Left cardiac atrium (tissue), 4 donors: ENCODE data around the gene SLC39A8. TPM values are rescaled to one million over a fixed set of nuclear protein-coding genes. Genes with fewer than 3 reads are reported as not detected.
"Not testable (repeated sequence)": the region's sequence is repeated elsewhere in the genome, so short reads cannot be mapped to it uniquely, and the experiment has no call there.

Experiments used
- ATAC-seq, 2 donors: fragments of 200-7000 bp; cut with Tn5 transposase; one replicate each; pipeline ENCODE4 v1.9.1; 2020; ENCODE audit warnings: mild to moderate bottlenecking in 2 of 2, moderate library complexity in 2 of 2
- DNase-seq: peaks from one replicate; pipeline ENCODE4 v3.0.0-alpha.2; 2020
- intact Hi-C, 2 donors: fragments of 100-400 bp; cut with DNase I; formaldehyde crosslinking; loops; one replicate each; pipeline versions ENCODE4 v1.14.1 to v1.15.1; 2022 to 2023
- total RNA-seq, 2 donors: library from RNA; stranded (reverse); fragmentation: NEBNext Ultra II Directional; extraction: Animal tissue kit (Norgen Biotek cat#: 25700); gene quantifications; one replicate each; pipeline ENCODE4 v1.2.1, GENCODE V29; 2021
- donor health status: DM: no; HTN: yes; CAD: no.
- donor health status: DM: no; HTN: yes; CAD: no; lungs with severe emphysema.
- donor health status: DM: yes; HTN: yes; CAD: no.
- donor health status: Dilated cardiomyopathy.

Gene SLC39A8
- total RNA-seq, 2 donors from 2014 or later = 42.4 to 66.6 TPM

GRCh38 chr4:102311407-102311806 lies 33.9 kb downstream of the SLC39A8 start:
- intact Hi-C loops = no loop called here
- no peak for ATAC-seq
- DNase-seq = no peak

- DNase-seq (no peak), ATAC-seq (peak in 1 of 2 donors; percentile 18)
- intact Hi-C loops = no loop called here
Observed at GRCh38 chr4:102308032-102308799, 37.1 kb downstream of the SLC39A8 start.

GRCh38 chr4:102305666-102306065 lies 39.6 kb downstream of the SLC39A8 start:
- ATAC-seq (no peak), DNase-seq (no peak)
- intact Hi-C loops = no loop called here

- DNase-seq = no peak
- no peak for ATAC-seq
- intact Hi-C loops = no loop called here
Observed at GRCh38 chr4:102302762-102303161, 42.5 kb downstream of the SLC39A8 start.

GRCh38 chr4:102301167-102301566 lies 44.1 kb downstream of the SLC39A8 start:
- DNase-seq = no peak
- intact Hi-C loops = no loop called here
- no peak for ATAC-seq

- ATAC-seq = peak; percentile 92 to 96
- intact Hi-C loops = no loop called here
- DNase-seq = peak; percentile 37
Observed at GRCh38 chr4:102299354-102300107, 45.8 kb downstream of the SLC39A8 start.

GRCh38 chr4:102298716-102299115 lies 46.6 kb downstream of the SLC39A8 start:
- DNase-seq (no peak), ATAC-seq (no peak)
- intact Hi-C loops = no loop called here

- ATAC-seq (no peak), DNase-seq (no peak)
- intact Hi-C loops = no loop called here
Observed at GRCh38 chr4:102295153-102295862, 50.0 kb downstream of the SLC39A8 start.

- DNase-seq = no peak
- intact Hi-C loops = no loop called here
- ATAC-seq = no peak
Observed at GRCh38 chr4:102288497-102288896, 56.8 kb downstream of the SLC39A8 start.

- DNase-seq = no peak
- ATAC-seq = no peak
- intact Hi-C loops = no loop called here
Observed at GRCh38 chr4:102285831-102286230, 59.5 kb downstream of the SLC39A8 start.

- DNase-seq (no peak), ATAC-seq (no peak)
- intact Hi-C loops = no loop called here
Observed at GRCh38 chr4:102281171-102281839, 64.0 kb downstream of the SLC39A8 start.

- ATAC-seq, intact Hi-C loops, DNase-seq: not testable (repeated sequence)
Observed at GRCh38 chr4:102273317-102273716, 72.0 kb downstream of the SLC39A8 start.

GRCh38 chr4:102272318-102272717 lies 73.0 kb downstream of the SLC39A8 start:
- DNase-seq (no peak), ATAC-seq (no peak)
- intact Hi-C loops = no loop called here

GRCh38 chr4:102268355-102268754 lies 76.9 kb downstream of the SLC39A8 start:
- ATAC-seq (no peak), DNase-seq (no peak)
- intact Hi-C loops = loop anchor here in 1 of 2 donors (10.0 kb wide), 1 partner anchor 156 kb away; no protein-coding TSS in a partner anchor

GRCh38 chr4:102263024-102263787 lies 82.1 kb downstream of the SLC39A8 start:
- intact Hi-C loops = loop anchor here in 1 of 2 donors (10.0 kb wide), 1 partner anchor 162 kb away; no protein-coding TSS in a partner anchor
- no peak for DNase-seq
- ATAC-seq = peak in 1 of 2 donors; percentile 15

- DNase-seq (no peak), ATAC-seq (no peak)
- intact Hi-C loops = loop anchor here in 1 of 2 donors (10.0 kb wide), 1 partner anchor 165 kb away; no protein-coding TSS in a partner anchor
Observed at GRCh38 chr4:102259702-102260101, 85.6 kb downstream of the SLC39A8 start.

GRCh38 chr4:102259081-102259480 lies 86.2 kb downstream of the SLC39A8 start:
- intact Hi-C loops = no loop called here
- DNase-seq = no peak
- no peak for ATAC-seq

- no peak for DNase-seq
- intact Hi-C loops = no loop called here
- ATAC-seq = no peak
Observed at GRCh38 chr4:102256321-102256720, 89.0 kb downstream of the SLC39A8 start.
